Measurements from ENCODE around the gene SNAI3.

DNA sequence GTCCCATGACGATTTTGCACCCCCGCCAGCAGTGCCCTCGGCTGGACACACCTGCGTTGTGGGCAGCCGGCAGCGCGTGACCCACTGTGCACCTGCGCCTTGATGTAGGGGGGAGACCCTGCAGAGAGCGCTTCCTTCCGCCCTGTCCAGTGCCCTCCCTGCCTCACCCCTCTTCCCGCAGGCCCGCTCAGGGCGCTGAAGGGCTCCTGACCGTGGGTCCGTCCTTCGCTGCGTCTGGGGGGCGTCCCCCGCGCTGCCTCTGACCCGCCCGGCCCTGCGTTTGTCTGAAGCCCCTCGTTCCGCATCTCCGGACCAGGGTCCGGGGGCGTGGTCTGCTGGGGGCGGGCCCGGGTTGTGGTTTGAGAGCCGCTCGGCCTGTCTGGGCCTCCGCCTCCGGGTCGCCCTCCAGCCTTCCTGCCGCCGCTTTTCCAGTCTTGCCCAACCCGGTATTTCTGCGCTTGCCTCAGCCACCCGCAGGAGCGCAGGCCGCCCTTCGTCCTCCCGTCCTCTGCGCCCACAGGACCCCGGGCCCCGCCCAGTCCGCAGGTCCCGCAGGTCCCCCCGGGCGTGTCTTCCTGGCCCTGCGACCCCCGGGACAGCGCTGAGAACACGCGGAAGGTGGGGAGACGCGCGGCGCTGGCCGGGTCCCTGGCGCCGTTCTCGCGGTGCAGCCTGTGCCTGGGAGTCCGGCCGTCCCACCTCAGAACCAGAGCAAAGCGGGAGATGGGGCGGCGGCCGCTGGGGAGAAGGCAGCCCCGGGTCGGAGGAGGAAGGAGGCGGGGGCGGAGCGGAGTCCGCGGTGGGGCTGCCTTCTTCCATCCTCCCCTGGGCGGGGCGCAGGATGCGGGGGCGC is 51.9 kb downstream of the SNAI3 start:
- TF ChIP-seq, protein P1, sequence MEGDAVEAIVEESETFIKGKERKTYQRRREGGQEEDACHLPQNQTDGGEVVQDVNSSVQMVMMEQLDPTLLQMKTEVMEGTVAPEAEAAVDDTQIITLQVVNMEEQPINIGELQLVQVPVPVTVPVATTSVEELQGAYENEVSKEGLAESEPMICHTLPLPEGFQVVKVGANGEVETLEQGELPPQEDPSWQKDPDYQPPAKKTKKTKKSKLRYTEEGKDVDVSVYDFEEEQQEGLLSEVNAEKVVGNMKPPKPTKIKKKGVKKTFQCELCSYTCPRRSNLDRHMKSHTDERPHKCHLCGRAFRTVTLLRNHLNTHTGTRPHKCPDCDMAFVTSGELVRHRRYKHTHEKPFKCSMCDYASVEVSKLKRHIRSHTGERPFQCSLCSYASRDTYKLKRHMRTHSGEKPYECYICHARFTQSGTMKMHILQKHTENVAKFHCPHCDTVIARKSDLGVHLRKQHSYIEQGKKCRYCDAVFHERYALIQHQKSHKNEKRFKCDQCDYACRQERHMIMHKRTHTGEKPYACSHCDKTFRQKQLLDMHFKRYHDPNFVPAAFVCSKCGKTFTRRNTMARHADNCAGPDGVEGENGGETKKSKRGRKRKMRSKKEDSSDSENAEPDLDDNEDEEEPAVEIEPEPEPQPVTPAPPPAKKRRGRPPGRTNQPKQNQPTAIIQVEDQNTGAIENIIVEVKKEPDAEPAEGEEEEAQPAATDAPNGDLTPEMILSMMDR (IDR thresholded peaks at IDR 0.05 in 4 of 5, conservative IDR thresholded peaks at IDR 0.05 in 1 of 5), result no peak
- no peak for TF ChIP-seq POLR2A (IDR thresholded peaks at IDR 0.05)

Measured in gastrocnemius medialis (tissue), 4 donors.